Measurements from ENCODE around the gene SLC25A47.
"Not testable (repeated sequence)": the region's sequence is repeated elsewhere in the genome, so short reads cannot be mapped to it uniquely, and the experiment has no call there.

Gene SLC25A47

DNA sequence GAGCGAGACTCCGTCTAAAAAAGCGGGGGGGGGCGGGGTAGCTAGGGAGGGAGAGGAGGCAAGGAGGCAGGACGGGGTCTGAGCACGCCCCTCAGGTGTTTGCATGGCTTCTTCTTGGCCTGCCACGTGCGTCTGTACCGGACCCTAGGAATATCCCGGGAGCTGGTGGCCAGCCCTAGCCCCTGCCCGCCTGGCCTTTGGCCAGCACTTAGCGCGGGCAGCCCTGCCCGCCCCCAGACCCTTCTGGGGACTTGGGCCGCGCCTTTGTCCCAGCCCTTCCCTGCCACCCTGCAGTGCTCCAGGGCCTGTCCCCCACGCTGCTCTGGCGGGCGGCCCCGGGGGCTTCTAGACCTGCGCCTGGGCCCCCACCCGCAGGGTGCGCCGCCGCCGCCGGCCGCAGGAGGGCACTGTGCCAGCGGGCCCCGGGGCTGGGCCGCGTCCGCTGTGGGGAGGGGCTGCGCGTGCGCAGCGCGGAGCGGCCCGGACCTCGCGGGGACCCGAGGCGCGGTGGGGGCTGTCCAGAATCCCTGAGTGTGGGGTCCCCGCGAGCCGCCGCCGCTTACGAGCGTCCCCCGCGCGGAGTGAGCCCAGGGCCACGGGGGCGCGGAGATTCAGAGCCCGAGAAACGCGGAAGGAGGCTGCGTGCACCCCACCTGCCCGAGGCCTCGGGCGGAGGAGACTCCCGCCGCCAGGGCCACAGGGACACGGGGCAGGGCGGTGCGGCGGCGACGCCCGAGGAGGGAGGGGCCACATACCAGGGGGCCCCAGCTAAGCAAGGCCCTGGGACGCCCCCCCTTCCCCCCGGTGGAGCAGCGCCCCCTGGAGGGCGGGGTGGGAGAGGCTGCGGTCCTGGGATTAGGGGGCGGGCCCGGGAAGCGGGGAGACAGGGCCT is 37.9 kb upstream of the SLC25A47 start:
- H3K27ac Mint-ChIP-seq = no peak overlapping the region
- peak overlapping the region; percentile 31 for H3K4me3 Mint-ChIP-seq
- TF ChIP-seq, protein P1, sequence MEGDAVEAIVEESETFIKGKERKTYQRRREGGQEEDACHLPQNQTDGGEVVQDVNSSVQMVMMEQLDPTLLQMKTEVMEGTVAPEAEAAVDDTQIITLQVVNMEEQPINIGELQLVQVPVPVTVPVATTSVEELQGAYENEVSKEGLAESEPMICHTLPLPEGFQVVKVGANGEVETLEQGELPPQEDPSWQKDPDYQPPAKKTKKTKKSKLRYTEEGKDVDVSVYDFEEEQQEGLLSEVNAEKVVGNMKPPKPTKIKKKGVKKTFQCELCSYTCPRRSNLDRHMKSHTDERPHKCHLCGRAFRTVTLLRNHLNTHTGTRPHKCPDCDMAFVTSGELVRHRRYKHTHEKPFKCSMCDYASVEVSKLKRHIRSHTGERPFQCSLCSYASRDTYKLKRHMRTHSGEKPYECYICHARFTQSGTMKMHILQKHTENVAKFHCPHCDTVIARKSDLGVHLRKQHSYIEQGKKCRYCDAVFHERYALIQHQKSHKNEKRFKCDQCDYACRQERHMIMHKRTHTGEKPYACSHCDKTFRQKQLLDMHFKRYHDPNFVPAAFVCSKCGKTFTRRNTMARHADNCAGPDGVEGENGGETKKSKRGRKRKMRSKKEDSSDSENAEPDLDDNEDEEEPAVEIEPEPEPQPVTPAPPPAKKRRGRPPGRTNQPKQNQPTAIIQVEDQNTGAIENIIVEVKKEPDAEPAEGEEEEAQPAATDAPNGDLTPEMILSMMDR (IDR thresholded peaks at IDR 0.05) = peak; percentile 70
- DNase-seq = peak; percentile 86
- H3K9me3 Mint-ChIP-seq = no peaks in the 10 kb centered on the region
- H3K4me1 Mint-ChIP-seq = peaks cover 66% of the 10 kb centered on the region
- H3K36me3 Mint-ChIP-seq (ENCODE audit: low read depth) = peaks cover 11% of the 10 kb centered on the region
- H3K27me3 Mint-ChIP-seq (ENCODE audit: low read depth, poor library complexity) = peaks cover 8% of the 10 kb centered on the region

DNA sequence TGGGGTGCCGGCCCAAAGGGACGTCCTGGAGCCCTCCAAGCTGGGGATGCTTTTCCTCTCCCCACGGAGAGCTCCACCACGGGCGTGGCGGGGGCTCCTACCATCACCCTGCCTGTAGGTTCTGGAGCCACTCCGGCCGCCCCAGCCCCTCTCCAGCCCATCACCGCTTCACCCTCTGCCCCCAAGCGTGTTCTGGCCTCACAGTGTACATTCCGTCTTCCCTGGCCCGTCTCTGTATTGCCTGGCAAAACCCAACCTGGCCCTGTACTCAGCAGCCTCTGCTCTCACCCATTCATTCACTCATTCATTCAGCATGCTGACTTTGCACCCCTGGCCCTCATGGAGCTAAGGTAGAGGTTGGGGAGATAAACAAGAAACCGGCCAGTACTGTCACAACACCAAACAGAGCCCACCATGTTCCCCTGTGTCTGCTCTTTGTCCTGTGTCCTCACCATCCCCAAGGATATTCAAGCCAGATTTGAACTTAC is 37.2 kb upstream of the SLC25A47 start:
- peaks cover 68% of the 10 kb centered on the region for H3K4me1 Mint-ChIP-seq
- no peak overlapping the region for H3K27ac Mint-ChIP-seq
- peaks cover 8% of the 10 kb centered on the region for H3K27me3 Mint-ChIP-seq (ENCODE audit: low read depth, poor library complexity)
- H3K9me3 Mint-ChIP-seq = no peaks in the 10 kb centered on the region
- TF ChIP-seq, protein P1 (IDR thresholded peaks at IDR 0.05) = no peak
- DNase-seq = no peak
- peaks cover 6% of the 10 kb centered on the region for H3K36me3 Mint-ChIP-seq (ENCODE audit: low read depth)
- H3K4me3 Mint-ChIP-seq = peak overlapping the region; percentile 80

DNA sequence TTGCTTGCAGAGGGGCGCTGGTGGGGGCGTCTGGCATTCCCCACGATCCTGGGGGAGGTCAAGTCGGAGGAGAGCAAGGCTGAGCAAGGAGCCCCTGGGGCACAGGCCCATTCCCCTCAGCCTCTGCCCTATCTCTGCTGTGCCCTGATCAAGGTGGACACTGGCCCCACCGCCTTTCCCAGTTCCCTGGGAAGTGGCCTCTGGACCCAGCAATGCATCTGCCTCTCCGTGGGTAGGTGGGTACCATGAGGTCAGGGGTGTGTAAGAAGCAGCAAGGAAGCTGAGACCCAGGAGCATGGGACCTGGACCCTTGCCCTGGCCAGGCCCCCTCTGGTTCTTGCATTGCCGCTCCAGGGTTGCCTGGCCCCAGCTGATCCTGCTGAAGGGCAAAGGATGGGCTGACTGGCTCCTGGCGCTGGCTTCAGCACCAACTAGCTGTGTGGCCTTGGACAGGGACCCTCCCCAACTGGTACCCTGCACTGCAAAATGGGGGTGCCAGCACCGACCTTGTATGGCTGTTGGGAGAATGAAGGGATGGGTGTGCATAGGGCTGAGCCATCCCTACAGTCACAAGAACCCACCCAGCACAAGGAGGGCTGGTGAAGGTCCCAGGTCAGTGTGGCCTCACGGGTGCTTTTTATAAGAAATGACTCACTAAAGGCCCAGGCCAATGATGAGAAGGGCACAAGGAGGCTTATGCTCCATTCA is 36.5 kb upstream of the SLC25A47 start:
- Mint-ChIP-seq H3K4me3 (peak overlapping the region; percentile 80), H3K36me3 (ENCODE audit: low read depth) (peaks cover 6% of the 10 kb centered on the region), H3K27ac (peak overlapping the region; percentile 75), H3K4me1 (peaks cover 65% of the 10 kb centered on the region), H3K9me3 (no peaks in the 10 kb centered on the region), H3K27me3 (ENCODE audit: low read depth, poor library complexity) (peaks cover 8% of the 10 kb centered on the region)
- DNase-seq = no peak
- TF ChIP-seq, protein P1 (IDR thresholded peaks at IDR 0.05) = no peak

DNA sequence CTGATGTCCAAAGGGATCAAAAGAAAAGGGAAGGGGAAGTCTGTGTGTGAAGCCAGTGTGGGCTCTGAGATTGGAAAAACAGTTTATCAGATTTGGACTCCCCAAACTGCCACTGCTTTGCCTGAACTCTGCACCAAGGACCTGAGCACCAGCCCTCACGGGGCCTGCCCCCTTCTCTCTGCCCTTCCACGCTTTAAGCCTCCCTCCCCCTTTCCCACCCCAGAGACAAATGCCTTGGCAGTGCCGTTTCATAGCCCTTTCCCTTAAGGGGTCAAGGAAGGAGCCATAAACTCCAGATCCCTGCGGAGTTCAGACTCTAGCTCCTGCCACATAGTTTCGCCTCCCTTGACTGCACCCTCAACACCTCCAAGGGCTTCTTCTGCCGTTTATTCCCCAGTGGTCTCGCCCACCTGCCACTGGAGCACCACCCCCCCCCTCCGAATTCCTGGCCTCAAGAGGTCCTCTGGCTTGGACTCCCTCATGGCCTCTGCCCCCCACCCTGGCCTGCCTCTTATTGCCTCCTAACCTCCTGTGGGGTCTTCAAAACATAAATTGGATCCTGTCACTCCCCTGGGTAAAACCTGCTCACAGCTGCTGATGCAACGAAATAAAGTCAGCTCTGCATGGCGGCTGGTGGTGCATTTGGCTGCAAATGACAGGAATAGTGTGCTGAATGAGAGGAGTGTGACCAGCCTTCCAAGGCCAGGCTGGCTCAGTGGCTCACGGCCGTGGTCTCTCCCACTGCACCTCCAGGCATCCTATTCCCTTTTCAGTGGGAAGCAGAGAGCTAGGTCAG is 35.7 kb upstream of the SLC25A47 start:
- H3K4me1 Mint-ChIP-seq = peaks cover 58% of the 10 kb centered on the region
- H3K9me3 Mint-ChIP-seq = no peaks in the 10 kb centered on the region
- DNase-seq = no peak
- peaks cover 8% of the 10 kb centered on the region for H3K27me3 Mint-ChIP-seq (ENCODE audit: low read depth, poor library complexity)
- H3K36me3 Mint-ChIP-seq (ENCODE audit: low read depth) = peaks cover 6% of the 10 kb centered on the region
- TF ChIP-seq, protein P1 (IDR thresholded peaks at IDR 0.05) = no peak
- H3K4me3 Mint-ChIP-seq = peak overlapping the region; percentile 52
- H3K27ac Mint-ChIP-seq = peak overlapping the region; percentile 75

DNA sequence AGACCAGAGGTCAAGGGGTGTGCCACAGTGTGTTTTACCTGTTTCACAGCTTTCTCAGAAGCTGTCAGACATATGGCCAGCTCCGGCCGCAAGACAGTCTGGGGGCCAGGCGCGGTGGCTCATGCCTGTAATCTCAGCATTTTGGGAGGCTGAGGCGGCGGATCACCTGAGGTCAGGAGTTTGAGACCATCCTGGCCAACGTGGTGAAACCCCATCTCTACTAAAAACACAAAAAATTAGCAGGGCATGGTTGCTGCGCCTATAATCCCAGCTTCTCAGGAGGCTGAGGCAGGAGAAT is 35.2 kb upstream of the SLC25A47 start:
- H3K27ac Mint-ChIP-seq; H3K9me3 Mint-ChIP-seq; H3K4me3 Mint-ChIP-seq; H3K27me3 Mint-ChIP-seq (ENCODE audit: low read depth, poor library complexity); H3K36me3 Mint-ChIP-seq (ENCODE audit: low read depth); DNase-seq: not testable (repeated sequence)
- H3K4me1 Mint-ChIP-seq = peaks cover 55% of the 10 kb centered on the region

All from nephron progenitor cell (in vitro differentiated cells).